K562 (cell line): ENCODE results near the gene SYNE2. TPM values are rescaled to one million over a fixed set of nuclear protein-coding genes. Genes with fewer than 3 reads are reported as not detected.

Experiments used
- ATAC-seq: fragments of 200-7000 bp; cut with Tn5 transposase; 3 replicates; pipeline ENCODE4 v1.9.1; 2020; ENCODE audit warnings: moderate library complexity
- BruUV-seq: library from RNA; stranded (reverse); fragments of 400-500 nt; replicated peaks from 2 replicates; lab custom pipeline; 2021; lab: Mats Ljungman, UMichigan
- CTCF ChIA-PET: fragments of 300-600 bp; formaldehyde crosslinking; extraction: SDS; loops from one replicate; lab custom pipeline; 2021; ENCODE audit warnings: low intra/inter-chr PET ratio; lab: Yijun Ruan, JAX
- POLR2A ChIA-PET: fragments of 300-600, 350-650 bp; sonication (Branson Sonifier 250); formaldehyde crosslinking; extraction: SDS; loops from one replicate; lab custom pipeline; 2021; ENCODE audit warnings: antibody characterized with exemption, inconsistent platforms; lab: Yijun Ruan, JAX
- DNase-seq, 4 experiments: peaks; one replicate each; pipeline versions ENCODE4 v3.0.0 to v3.0.0-alpha.2; 2011 to 2018; ENCODE audit warnings: low spot score in 3 of 4, mixed read lengths in 3 of 4; ENCODE audit errors: extremely low read depth in 1 of 4
- FAIRE-seq: peaks from 2 replicates; lab custom pipeline; 2011; peaks lifted over from hg19 to GRCh38; lab: Jason Lieb, UNC
- H2AFZ ChIP-seq: 2 replicates; pipeline ENCODE4 v1.6.0; 2011; ENCODE audit warnings: low read depth, low read length, control low read depth, inconsistent platforms
- H3K27ac ChIP-seq: fragments of 200-600 bp; 3 replicates; pipeline ENCODE4 v1.8.0; 2011; ENCODE audit warnings: low read depth, mild to moderate bottlenecking, control low read depth, inconsistent platforms, low read length, moderate library complexity, mixed read lengths; ENCODE audit errors: extremely low read depth
- H3K27me3 ChIP-seq, 2 experiments: fragments of 300-600 bp in 1 of 2; 2 replicates in 1 of 2; 3 replicates in 1 of 2; pipeline versions ENCODE4 v1.6.0 to v1.8.0; 2011; ENCODE audit warnings: inconsistent platforms in 2 of 2, low read length in 2 of 2, mild to moderate bottlenecking in 1 of 2, mixed read lengths in 1 of 2, moderate library complexity in 1 of 2; ENCODE audit not compliant: control insufficient read depth in 2 of 2, insufficient read depth in 2 of 2
- H3K36me3 ChIP-seq: fragments of 300-600 bp; 3 replicates; pipeline ENCODE4 v1.8.0; 2011; ENCODE audit warnings: mild to moderate bottlenecking, low read length, inconsistent platforms; ENCODE audit not compliant: control insufficient read depth, insufficient read depth
- H3K4me1 ChIP-seq, 2 experiments: fragments of 200-600 bp in 1 of 2; replicated peaks in 1 of 2; 2 replicates in 1 of 2; 3 replicates in 1 of 2; pipeline versions ENCODE4 v1.5.1 to v1.8.0; 2011; ENCODE audit warnings: inconsistent platforms in 2 of 2, low read length in 2 of 2, mild to moderate bottlenecking in 1 of 2, mixed read lengths in 1 of 2, moderate library complexity in 1 of 2; ENCODE audit not compliant: control insufficient read depth in 2 of 2, insufficient read depth in 2 of 2
- H3K4me2 ChIP-seq: 2 replicates; pipeline ENCODE4 v1.6.1; 2011; ENCODE audit warnings: low read length, control low read depth, inconsistent platforms, mixed read lengths; ENCODE audit not compliant: insufficient read depth
- H3K4me3 ChIP-seq: fragments of 200-600 bp; sonication (generic), shearing (Covaris generic); 2 replicates; pipeline ENCODE4 v1.5.1; 2016; ENCODE audit warnings: control low read depth, inconsistent platforms
- H3K79me2 ChIP-seq: fragments of 200-600 bp; 3 replicates; pipeline ENCODE4 v1.8.0; 2011; ENCODE audit warnings: low read length, inconsistent platforms; ENCODE audit not compliant: control insufficient read depth, insufficient read depth
- H3K9ac ChIP-seq, 2 experiments: 2 replicates each; pipeline versions ENCODE4 v1.6.0 to v1.6.1; 2011; ENCODE audit warnings: low read depth in 2 of 2, low read length in 2 of 2, control low read depth in 1 of 2, inconsistent platforms in 1 of 2, mild to moderate bottlenecking in 1 of 2, mixed read lengths in 1 of 2; ENCODE audit not compliant: insufficient read depth in 1 of 2
- H3K9me1 ChIP-seq: one replicate; pipeline ENCODE4 v1.6.0; 2011; ENCODE audit warnings: inconsistent platforms, mild to moderate bottlenecking, low read length, moderate library complexity; ENCODE audit not compliant: control insufficient read depth, insufficient read depth
- H3K9me3 ChIP-seq: replicated peaks from 2 replicates; pipeline ENCODE4 v1.5.1; 2011; ENCODE audit warnings: low read depth, low read length, inconsistent platforms; ENCODE audit not compliant: control insufficient read depth, insufficient read depth
- H4K20me1 ChIP-seq: replicated peaks from 2 replicates; pipeline ENCODE4 v1.6.1; 2011; ENCODE audit warnings: low read length, inconsistent platforms, mixed read lengths; ENCODE audit not compliant: control insufficient read depth, insufficient read depth
- BCOR ChIP-seq: fragments of 450-650 bp; IDR thresholded peaks from 2 replicates; pipeline ENCODE4 v1.6.1; 2016
- HEY1 ChIP-seq: fragments of 250-450 bp; sonication (Bioruptor Pico); IDR thresholded peaks from 2 replicates; pipeline ENCODE4 v1.5.0; 2020; ENCODE audit warnings: mild to moderate bottlenecking, moderate library complexity, borderline replicate concordance
- HNRNPH1 ChIP-seq: fragments of 200-400 bp; formaldehyde crosslinking; optimal IDR thresholded peaks from 2 replicates; pipeline ENCODE3; 2017; ENCODE audit warnings: low read depth, mild to moderate bottlenecking, low read length, moderate library complexity
- MTF1 ChIP-seq: fragments of 250-450 bp; sonication (Bioruptor Pico); IDR thresholded peaks from 2 replicates; pipeline ENCODE4 v1.9.0; 2021; ENCODE audit warnings: moderate library complexity, mild to moderate bottlenecking, inconsistent platforms, borderline replicate concordance
- STAG1 ChIP-seq: sonication (generic); formaldehyde crosslinking; IDR thresholded peaks from 2 replicates; pipeline ENCODE4 v1.5.0; 2020; ENCODE audit warnings: missing genetic modification reagents, borderline replicate concordance
- WGBS: fragments of 100-300 bp; shearing (Covaris generic); methylation state at CpG from one replicate; pipeline ENCODE4 v1.1.6; 2016; ENCODE audit warnings: low coverage, mixed read lengths; ENCODE audit not compliant: insufficient coverage; ENCODE audit errors: missing lambda C conversion rate; 5-methylcytosine and 5-hydroxymethylcytosine counted together
- in situ Hi-C: fragments of 300-500 bp; cut with MboI; formaldehyde crosslinking; loops from 4 replicates; pipeline ENCODE4 v1.15.0; 2018; ENCODE audit warnings: inconsistent platforms, mixed read lengths
- intact Hi-C: fragments of 100-400 bp; cut with micrococcal nuclease; formaldehyde crosslinking; loops from 2 replicates; pipeline ENCODE4 v1.14.2; 2022
- polyA plus RNA-seq, 8 experiments: library from polyadenylated mRNA; depleted of rRNA in 4 of 8; stranded (reverse) in 5 of 8; unstranded in 3 of 8; fragments of >200 nt; fragmentation: Nextera tagmentation in 2 of 8; fragmentation: Illumina TruSeq in 1 of 8; extraction: Ambion mirVana in 2 of 8; extraction: Trizol in 1 of 8; gene quantifications; 2 replicates each; pipeline versions ENCODE4 v1.2.1 to v1.2.3, GENCODE V29; 2011 to 2014; ENCODE audit warnings: inconsistent platforms in 1 of 8, missing spikeins in 1 of 8
- total RNA-seq, 7 experiments: library from RNA; depleted of rRNA in 6 of 7; stranded (reverse); fragments of >200 nt in 6 of 7; fragmentation: Illumina TruSeq in 2 of 7; extraction: Trizol in 2 of 7; gene quantifications; 2 replicates each; pipeline versions ENCODE4 v1.2.1 to v1.2.3, GENCODE V29; 2011 to 2021; ENCODE audit warnings: low replicate concordance in 1 of 7
- TF ChIP-seq, protein P1 (sequence below), 2 experiments: fragments of 450-650 bp in 1 of 2; sonication (generic) in 1 of 2; formaldehyde crosslinking in 1 of 2; IDR thresholded peaks; 2 replicates each; pipeline versions ENCODE4 v1.7.1 to v1.9.0; 2016 to 2022; ENCODE audit warnings: inconsistent platforms in 1 of 2, mild to moderate bottlenecking in 1 of 2, missing genetic modification reagents in 1 of 2

SYNE2 gene
- total and polyA plus RNA-seq, 9 of the 15 experiments (the other 6 are each of a cell fraction or from before 2014, with no cell fraction given), result 0.06 to 0.53 (median 0.11) TPM

DNA sequence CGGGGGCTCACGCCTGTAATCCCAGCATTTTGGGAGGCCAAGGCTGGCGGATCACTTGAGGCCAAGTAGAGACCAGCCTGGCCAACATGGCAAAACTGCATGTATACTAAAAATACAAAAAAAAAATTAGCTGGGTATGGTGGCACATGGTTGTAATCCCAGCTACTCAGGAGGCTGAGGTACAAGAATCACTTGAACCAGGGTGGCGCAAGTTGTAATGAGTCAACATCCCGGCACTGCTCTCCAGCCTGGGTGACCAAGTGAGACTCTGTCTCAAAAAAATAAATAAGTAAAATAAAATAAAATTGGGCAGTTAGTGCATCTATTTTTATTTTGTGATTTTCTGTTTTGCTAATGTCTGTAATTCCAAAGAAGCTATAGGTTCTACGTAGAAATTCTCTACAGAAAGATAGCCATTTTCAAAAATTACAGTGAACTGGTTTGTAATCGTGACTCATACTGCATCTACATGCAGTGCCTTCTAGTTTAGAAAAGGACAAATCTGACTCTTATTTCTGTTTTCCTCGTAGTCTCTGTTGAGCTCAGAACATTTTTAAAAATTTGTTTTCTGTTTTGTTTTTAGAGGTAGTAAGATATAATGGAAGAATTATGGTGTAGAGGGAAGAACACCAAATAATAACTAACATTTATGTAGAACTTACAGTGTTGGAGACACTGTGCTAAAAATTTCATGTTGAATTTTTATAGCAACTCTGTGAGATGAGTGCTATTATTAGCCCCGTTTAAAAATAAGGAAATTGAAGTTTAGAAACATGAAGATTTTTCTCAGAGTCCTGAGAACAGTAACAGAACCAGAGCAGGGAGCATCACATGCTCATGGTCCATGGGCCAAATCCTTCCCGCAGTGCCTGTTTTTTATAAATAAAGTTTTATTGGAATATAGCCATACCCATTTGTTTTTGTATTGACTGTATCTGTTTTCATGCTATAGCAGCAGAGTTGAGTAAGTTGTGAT lies 201.2 kb downstream of the SYNE2 start:
- POLR2A ChIA-PET, result no interaction called here
- TF ChIP-seq HEY1 (CRISPR knock-in tag), result no peak
- TF ChIP-seq, protein P1, sequence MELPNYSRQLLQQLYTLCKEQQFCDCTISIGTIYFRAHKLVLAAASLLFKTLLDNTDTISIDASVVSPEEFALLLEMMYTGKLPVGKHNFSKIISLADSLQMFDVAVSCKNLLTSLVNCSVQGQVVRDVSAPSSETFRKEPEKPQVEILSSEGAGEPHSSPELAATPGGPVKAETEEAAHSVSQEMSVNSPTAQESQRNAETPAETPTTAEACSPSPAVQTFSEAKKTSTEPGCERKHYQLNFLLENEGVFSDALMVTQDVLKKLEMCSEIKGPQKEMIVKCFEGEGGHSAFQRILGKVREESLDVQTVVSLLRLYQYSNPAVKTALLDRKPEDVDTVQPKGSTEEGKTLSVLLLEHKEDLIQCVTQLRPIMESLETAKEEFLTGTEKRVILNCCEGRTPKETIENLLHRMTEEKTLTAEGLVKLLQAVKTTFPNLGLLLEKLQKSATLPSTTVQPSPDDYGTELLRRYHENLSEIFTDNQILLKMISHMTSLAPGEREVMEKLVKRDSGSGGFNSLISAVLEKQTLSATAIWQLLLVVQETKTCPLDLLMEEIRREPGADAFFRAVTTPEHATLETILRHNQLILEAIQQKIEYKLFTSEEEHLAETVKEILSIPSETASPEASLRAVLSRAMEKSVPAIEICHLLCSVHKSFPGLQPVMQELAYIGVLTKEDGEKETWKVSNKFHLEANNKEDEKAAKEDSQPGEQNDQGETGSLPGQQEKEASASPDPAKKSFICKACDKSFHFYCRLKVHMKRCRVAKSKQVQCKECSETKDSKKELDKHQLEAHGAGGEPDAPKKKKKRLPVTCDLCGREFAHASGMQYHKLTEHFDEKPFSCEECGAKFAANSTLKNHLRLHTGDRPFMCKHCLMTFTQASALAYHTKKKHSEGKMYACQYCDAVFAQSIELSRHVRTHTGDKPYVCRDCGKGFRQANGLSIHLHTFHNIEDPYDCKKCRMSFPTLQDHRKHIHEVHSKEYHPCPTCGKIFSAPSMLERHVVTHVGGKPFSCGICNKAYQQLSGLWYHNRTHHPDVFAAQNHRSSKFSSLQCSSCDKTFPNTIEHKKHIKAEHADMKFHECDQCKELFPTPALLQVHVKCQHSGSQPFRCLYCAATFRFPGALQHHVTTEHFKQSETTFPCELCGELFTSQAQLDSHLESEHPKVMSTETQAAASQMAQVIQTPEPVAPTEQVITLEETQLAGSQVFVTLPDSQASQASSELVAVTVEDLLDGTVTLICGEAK (IDR thresholded peaks at IDR 0.05), result peak; percentile 78
- TF ChIP-seq, protein P1 (CRISPR knock-in tag; IDR thresholded peaks at IDR 0.05), result no peak
- TF ChIP-seq HNRNPH1, result no peak
- no peak for TF ChIP-seq BCOR
- no peak for TF ChIP-seq STAG1 (CRISPR knock-in tag)
- TF ChIP-seq MTF1 (CRISPR knock-in tag), result no peak
- no peaks in the 10 kb centered on the region for H3K9me3 ChIP-seq
- DNase-seq, result no peak
- H2AFZ ChIP-seq, result no peak overlapping the region
- in situ Hi-C loops, result no loop called here
- H3K36me3 ChIP-seq, result no peaks in the 10 kb centered on the region
- no peaks in the 10 kb centered on the region for H3K9me1 ChIP-seq
- no TSS peak for BruUV-seq
- H4K20me1 ChIP-seq, result no peaks in the 10 kb centered on the region
- H3K4me1 ChIP-seq, result no peaks in the 10 kb centered on the region
- no peak overlapping the region for H3K9ac ChIP-seq
- no peaks in the 10 kb centered on the region for H3K79me2 ChIP-seq
- H3K27ac ChIP-seq, result no peak overlapping the region
- H3K27me3 ChIP-seq, result no peaks in the 10 kb centered on the region
- H3K4me3 ChIP-seq, result no peak overlapping the region
- CTCF ChIA-PET, result interaction anchor here (0.7 kb wide), 1 partner anchor 727 kb away, joined by 3 read pairs; no protein-coding TSS in a partner anchor
- intact Hi-C loops, result no loop called here
- H3K4me2 ChIP-seq, result no peak overlapping the region
- ATAC-seq, result no peak
- 6% methylated on average over 9 of the region's 10 CpGs for WGBS
- FAIRE-seq, result no peak
